Uterus (tissue), 4 donors: ENCODE results near the gene IDH3A. TPM values are rescaled to one million over a fixed set of nuclear protein-coding genes. Genes with fewer than 3 reads are reported as not detected.

Source experiments
- DNase-seq, 2 donors: peaks; one replicate each; pipeline ENCODE4 v3.0.0-alpha.2; 2019 to 2020
- H3K27ac ChIP-seq, 2 donors: fragments of 200-600 bp; sonication (generic); 1 replicate in 1 of 2; 2 replicates in 1 of 2; pipeline ENCODE4 v1.5.1; 2016 to 2018
- H3K27me3 ChIP-seq, 2 donors: fragments of 200-600 bp; sonication (generic); one replicate each; pipeline ENCODE4 v1.5.1; 2018 to 2019; ENCODE audit warnings: control low read depth in 1 of 2
- H3K36me3 ChIP-seq, 2 donors: fragments of 200-600 bp; sonication (generic); one replicate each; pipeline ENCODE4 v1.5.1; 2019; ENCODE audit warnings: control low read depth in 1 of 2
- H3K4me1 ChIP-seq, 2 donors: fragments of 200-600 bp; sonication (generic); one replicate each; pipeline ENCODE4 v1.5.1; 2018 to 2019; ENCODE audit warnings: control low read depth in 1 of 2
- H3K4me3 ChIP-seq, 2 donors: fragments of 200-600 bp; sonication (generic); 1 replicate in 1 of 2; 2 replicates in 1 of 2; pipeline ENCODE4 v1.5.1; 2018 to 2019; ENCODE audit warnings: mild to moderate bottlenecking in 1 of 2
- H3K9me3 ChIP-seq, 2 donors: fragments of 200-600 bp; sonication (generic); one replicate each; pipeline ENCODE4 v1.5.1; 2019; ENCODE audit warnings: control low read depth in 1 of 2
- POLR2A ChIP-seq, 2 donors: fragments of 450-650 bp; IDR thresholded peaks; one replicate each; pipeline ENCODE4 v1.6.1; 2016; ENCODE audit warnings: antibody characterized with exemption in 2 of 2, mild to moderate bottlenecking in 1 of 2, moderate library complexity in 1 of 2
- intact Hi-C: fragments of 100-400 bp; cut with DNase I; formaldehyde crosslinking; loops from one replicate; pipeline ENCODE4 v1.15.1; 2023; ENCODE audit warnings: low total_unique reads
- total RNA-seq, 4 donors: library from RNA; depleted of rRNA in 3 of 4; stranded (reverse); fragments of >200 nt in 3 of 4; gene quantifications; one replicate each; pipeline versions ENCODE4 v1.1.0 to v1.2.4, GENCODE V29; 2014 to 2023
- TF ChIP-seq, protein P1 (sequence below), 4 experiments: fragments of 200-600 bp in 2 of 4; fragments of 450-650 bp in 2 of 4; sonication (generic) in 2 of 4; IDR thresholded peaks; one replicate each; pipeline ENCODE4 v1.5.1; 2016 to 2019; ENCODE audit warnings: antibody characterized with exemption in 4 of 4, mild to moderate bottlenecking in 2 of 4, moderate library complexity in 1 of 4
- donor health status: DM: yes; HTN: yes; CAD: no.

Gene IDH3A
- total RNA-seq, 4 donors from 2014 or later, result 60.1 to 118 (median 86.4) TPM

- H3K36me3 ChIP-seq, result no peaks in the 10 kb centered on the region
- intact Hi-C loops, result no loop called here
These were observed 14.8 kb downstream of the IDH3A start for GRCh38 chr15:78164010-78164409.

GRCh38 chr15:78167227-78167888, 18.2 kb downstream of the IDH3A start:
- TF ChIP-seq POLR2A (IDR thresholded peaks at IDR 0.05), result no peak
- TF ChIP-seq, protein P1, sequence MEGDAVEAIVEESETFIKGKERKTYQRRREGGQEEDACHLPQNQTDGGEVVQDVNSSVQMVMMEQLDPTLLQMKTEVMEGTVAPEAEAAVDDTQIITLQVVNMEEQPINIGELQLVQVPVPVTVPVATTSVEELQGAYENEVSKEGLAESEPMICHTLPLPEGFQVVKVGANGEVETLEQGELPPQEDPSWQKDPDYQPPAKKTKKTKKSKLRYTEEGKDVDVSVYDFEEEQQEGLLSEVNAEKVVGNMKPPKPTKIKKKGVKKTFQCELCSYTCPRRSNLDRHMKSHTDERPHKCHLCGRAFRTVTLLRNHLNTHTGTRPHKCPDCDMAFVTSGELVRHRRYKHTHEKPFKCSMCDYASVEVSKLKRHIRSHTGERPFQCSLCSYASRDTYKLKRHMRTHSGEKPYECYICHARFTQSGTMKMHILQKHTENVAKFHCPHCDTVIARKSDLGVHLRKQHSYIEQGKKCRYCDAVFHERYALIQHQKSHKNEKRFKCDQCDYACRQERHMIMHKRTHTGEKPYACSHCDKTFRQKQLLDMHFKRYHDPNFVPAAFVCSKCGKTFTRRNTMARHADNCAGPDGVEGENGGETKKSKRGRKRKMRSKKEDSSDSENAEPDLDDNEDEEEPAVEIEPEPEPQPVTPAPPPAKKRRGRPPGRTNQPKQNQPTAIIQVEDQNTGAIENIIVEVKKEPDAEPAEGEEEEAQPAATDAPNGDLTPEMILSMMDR (IDR thresholded peaks at IDR 0.05), result no peak
- H3K36me3 ChIP-seq, result no peaks in the 10 kb centered on the region

More at GRCh38 chr15:78164010-78164409, 14.8 kb downstream of the IDH3A start:
- Histone ChIP-seq H3K9me3 (no peaks in the 10 kb centered on the region), H3K27ac (no peak overlapping the region), H3K4me1 (no peaks in the 10 kb centered on the region), H3K4me3 (no peak overlapping the region), H3K27me3 (no peaks in the 10 kb centered on the region)
- no peak for DNase-seq
- TF ChIP-seq, protein P1 (IDR thresholded peaks at IDR 0.05), result no peak
- no peak for TF ChIP-seq POLR2A (IDR thresholded peaks at IDR 0.05)

GRCh38 chr15:78168608-78169007, 19.4 kb downstream of the IDH3A start:
- no peaks in the 10 kb centered on the region for H3K27me3 ChIP-seq
- H3K4me1 ChIP-seq, result no peaks in the 10 kb centered on the region
- no peak overlapping the region for H3K27ac ChIP-seq
- intact Hi-C loops, result no loop called here
- H3K36me3 ChIP-seq, result no peaks in the 10 kb centered on the region
- no peak for TF ChIP-seq POLR2A (IDR thresholded peaks at IDR 0.05)
- TF ChIP-seq, protein P1 (IDR thresholded peaks at IDR 0.05), result no peak
- H3K9me3 ChIP-seq, result no peaks in the 10 kb centered on the region
- no peak overlapping the region for H3K4me3 ChIP-seq
- DNase-seq, result no peak

More at GRCh38 chr15:78167227-78167888, 18.2 kb downstream of the IDH3A start:
- H3K27ac ChIP-seq, result no peak overlapping the region
- no peaks in the 10 kb centered on the region for H3K4me1 ChIP-seq
- no peak for DNase-seq
- no peaks in the 10 kb centered on the region for H3K9me3 ChIP-seq
- H3K27me3 ChIP-seq, result no peaks in the 10 kb centered on the region
- intact Hi-C loops, result no loop called here
- H3K4me3 ChIP-seq, result no peak overlapping the region

DNA sequence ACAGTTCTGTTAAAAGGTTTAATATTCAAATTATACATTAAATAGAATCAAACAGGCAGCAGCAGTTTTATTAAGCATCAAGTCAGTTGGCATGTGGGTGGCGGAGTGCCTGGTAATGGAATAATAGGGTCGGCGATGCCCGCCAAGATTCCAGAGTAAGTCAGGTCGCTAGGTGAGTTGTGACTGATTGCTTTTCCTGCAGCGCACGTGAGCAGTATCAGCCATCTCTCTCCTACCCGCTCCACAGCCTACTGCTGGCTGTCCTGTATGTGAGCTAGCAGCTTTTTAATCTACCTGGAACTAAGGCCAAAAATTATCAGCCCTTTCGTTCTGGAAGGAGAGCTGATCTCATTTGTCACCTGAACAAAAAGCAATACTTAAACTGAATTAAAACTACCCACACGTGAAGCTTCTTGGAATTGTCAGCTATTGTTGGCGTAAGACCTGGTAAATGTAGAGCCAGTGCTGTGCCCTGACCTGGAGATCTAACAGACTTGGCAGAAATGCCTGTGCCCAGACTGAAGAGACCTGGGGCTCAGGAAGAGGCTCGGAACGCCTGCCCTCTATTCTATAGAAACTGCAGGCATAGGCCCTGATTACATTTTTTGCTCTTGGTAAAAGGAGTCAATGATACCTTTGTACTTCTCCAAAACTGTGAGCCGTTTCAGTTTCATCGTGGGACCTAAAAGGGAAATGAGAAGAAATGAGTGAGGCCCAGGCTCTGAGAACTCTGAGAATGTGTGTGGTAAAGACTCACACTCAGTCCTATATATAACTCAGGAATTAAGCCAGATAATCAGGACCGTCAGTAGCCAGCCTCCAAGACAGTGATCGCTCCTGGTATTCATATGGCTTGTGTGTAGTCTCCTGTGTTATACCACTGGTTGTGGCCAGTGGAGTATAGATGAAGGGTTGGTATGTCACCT, 21.9 kb downstream of the IDH3A start:
- H3K27me3 ChIP-seq, result no peaks in the 10 kb centered on the region
- H3K9me3 ChIP-seq, result no peaks in the 10 kb centered on the region
- DNase-seq, result no peak
- no peaks in the 10 kb centered on the region for H3K36me3 ChIP-seq
- no peaks in the 10 kb centered on the region for H3K4me1 ChIP-seq
- no peak overlapping the region for H3K4me3 ChIP-seq
- H3K27ac ChIP-seq, result no peak overlapping the region
- TF ChIP-seq POLR2A (IDR thresholded peaks at IDR 0.05), result no peak
- TF ChIP-seq, protein P1 (IDR thresholded peaks at IDR 0.05), result no peak
- intact Hi-C loops, result no loop called here
